HG03342 (cell line): ENCODE results near the gene DNAJC17.
A peak's percentile ranks its signal among the peaks of the same experiment; 100 is the strongest.

Source experiments
- ATAC-seq: cut with Tn5 transposase; IDR thresholded peaks from one replicate; pipeline ENCODE4 v1.9.1; 2021; ENCODE audit warnings: mild to moderate bottlenecking, moderate library complexity; ENCODE audit not compliant: unreplicated experiment

DNAJC17 gene

DNA sequence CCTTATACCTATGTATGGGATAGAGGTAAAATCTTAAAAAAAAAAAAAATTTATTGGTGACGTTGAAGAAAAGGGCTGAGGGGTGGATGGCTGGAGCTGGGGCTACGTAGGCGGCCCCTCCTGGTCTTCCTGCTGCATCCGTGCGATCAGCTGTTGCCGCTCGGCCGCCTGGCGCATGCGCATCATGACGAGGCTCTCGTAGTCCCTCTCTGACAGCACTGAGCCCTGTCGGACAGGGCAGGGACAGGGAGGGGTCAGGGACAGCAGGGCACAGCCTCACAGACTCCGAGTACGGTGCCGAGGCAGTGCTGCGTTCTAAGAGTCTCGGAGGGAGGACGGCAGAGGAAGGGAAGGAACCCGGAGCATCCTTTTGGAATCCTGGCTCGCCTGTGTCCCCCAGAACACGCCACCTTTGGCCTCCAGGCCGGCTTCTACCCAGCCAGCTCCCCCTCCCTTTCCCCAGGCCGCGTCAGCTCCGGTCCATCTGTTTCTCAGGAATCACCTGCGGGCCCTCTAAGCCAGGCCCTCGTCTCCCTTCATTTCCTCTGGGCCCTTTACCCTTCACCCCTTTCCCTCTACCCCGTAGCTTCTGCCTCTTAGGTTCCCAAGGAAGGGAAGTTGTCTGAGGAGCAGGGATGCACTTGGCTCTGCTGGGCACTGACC lies 39.3 kb downstream of the DNAJC17 start:
- ATAC-seq, result no peak

DNA sequence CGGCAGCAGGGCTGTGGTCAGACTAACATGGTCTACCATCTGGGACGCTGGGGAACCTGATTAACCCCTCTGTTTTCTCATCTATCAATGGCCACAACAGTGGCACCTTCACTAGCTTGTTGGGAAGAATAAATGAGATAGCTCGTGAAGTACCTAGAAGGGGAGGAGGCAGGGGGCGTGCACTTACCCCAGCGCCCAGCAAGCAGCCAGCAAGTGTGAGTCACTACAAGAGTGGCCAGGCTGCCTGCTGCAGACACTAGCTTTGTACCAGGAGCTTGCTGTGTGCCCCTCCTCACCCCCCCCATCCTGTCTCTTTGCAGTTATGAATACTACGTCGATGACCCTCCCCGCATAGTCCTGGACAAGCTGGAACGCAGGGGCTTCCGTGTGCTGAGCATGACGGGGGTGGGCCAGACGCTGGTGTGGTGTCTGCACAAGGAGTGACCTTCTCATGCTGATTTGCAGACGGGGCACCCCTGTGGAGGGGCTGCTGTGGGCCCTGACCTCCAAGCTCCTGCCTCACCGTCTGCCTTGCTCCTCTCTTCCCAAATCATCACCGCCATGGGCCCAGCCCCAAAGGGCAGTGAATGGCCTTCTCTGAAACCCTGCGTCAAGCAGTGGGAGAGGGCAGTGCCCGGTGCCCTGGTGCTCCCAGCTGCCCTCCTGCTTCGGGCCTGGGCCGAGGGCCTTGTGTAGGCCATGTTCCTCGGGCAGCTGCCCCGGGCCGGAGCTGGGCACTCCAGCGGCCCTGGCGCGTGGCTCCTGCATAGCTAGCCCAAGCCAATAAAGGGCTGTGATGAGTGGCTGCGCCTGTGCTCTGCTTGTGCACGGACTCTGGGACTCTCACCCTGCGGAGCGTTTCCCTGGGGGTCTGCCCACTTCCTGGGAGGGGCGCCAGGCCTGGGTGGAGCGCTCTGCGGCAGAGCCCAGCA lies 40.1 kb downstream of the DNAJC17 start:
- ATAC-seq, result no peak

DNA sequence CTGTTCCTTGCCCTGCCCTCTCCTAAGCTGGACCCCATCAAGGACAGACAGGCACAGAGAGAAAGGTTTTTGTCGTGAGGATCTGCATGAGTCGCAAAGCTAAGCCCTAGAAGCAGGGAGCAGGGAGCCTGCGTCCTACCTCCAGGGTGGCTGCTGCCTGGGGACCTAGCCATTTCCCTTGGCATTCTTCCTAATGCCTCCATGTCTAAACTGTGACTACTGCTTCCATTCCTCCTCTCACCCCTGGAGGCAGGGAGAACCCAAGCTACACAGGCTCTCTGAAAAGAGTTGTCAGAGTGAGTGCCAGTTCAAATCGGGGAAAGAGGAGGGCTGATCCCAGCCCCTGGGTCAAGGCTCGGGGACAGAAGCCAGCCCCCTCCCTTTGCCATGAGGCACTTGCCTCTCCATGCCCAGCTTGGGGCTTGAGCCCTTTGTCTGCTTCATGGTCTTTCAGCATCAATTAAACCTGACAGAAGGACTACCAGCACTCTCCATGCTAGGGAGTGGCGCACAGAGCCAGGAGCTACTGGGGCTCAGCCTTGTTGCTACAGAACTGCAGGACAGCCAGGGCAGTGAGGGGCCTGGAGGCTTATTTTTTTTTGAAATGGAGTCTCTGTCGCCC lies 41.0 kb downstream of the DNAJC17 start:
- ATAC-seq, result no peak

DNA sequence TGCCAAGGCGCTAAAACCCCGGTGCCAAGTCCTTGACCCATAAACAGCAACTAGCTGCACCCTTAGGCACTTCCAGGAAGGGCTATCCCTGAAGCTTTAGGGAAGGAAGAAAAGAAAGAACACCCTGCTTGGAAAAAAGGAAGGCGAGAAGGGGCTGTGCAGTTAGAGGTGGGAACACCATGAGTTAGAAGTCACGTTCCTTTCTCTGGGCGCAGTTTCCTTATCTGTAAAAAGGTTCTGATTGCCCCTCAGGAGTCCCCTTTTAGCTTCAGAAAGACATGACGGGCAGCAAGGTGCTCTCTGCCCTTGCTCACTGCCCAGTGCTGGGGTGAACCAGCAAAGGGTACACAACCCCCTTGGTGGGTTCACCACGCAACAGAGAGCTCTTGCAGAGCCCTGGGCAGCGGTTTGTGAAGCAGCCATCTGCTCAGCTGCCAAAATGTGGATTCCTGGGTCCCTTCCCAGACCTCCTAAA lies 42.6 kb downstream of the DNAJC17 start:
- no peak for ATAC-seq

DNA sequence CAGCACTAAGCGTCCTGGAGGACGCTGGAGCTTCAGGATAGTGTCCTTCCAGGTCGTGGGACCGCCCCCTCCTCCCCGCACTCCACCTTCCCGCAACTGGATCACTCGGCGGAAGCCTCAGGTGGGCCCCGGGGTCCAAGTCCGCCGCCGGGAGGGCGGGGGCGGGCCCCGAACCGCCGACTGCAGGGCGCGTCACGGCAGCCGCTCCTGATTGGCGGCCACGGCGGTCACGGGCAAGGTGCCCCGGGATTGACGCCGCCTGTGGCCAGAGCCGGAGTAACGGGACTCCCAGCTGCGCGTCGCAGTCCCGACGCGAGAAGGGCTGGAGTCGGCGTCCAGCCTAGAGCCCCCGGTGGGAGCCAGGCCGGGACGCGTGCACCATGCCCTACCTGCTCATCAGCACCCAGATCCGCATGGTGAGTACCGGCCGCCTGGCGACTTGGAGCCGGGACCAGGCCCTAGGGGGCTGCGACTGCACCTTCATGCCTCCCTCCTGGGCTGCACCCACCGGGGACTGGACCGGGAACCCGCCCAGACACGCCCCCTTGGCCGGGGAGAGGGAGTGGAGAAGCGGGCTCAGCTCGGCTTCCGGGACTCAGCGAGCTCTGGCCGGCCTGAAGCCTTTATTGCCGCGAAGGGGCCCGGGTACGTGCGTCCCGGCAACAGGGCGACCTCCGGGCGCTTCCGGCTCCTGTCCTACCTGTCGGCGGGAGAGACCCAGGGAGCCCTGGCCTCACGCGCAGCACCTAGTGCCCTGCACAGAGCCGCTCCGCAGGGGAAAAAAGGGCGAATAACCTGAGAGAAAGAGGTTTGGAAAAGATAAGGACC lies 43.3 kb downstream of the DNAJC17 start, which contains the start of gene GCHFR:
TSS of gene GCHFR (plus strand) at position 268 of the 828 bp plus-strand sequence. CDS start at position 381, 113 bp downstream.
- ATAC-seq, result peak; percentile 44

DNA sequence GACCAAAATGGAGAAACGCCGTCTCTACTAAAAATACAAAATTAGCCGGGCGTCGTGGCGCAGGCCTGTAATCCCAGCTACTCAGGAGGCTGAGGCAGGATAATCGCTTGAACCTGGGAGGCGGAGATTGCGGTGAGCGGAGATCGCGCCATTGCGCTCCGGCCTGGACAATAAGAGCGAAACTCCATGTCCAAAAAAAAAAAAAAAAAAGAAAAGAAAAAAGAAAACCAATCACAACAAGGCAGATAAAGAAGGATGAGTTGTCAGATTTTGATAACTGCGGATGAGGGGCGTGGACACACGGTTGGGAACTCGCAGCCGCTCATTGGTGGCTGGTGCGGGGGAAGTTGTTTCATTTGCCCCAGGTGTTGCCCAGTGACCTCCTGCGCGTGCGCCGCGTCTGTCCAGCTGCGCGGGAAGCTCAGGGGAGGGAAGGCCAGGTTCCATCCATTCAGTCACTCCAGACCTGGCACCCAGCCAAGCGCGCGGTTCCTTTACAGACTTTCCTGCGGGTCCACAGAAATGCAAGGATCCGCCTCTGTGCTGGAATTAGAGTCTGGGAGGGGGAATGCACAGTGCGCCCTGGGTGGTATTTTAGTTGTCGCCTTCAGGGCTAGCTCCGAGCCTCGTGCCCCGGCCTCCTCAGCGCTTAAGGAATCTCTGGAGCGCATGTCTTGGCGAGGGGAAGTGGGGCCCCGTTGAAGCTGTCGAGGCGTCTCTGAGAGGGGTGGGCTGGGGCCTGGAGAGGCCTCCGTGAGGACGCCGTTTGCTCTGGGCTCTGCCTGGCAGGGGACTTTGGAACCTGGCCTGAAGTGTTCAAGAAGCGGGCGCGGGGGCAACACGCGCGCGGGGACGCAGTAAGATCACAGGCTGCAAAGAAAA lies 44.1 kb downstream of the DNAJC17 start:
- peak; percentile 11 for ATAC-seq

DNA sequence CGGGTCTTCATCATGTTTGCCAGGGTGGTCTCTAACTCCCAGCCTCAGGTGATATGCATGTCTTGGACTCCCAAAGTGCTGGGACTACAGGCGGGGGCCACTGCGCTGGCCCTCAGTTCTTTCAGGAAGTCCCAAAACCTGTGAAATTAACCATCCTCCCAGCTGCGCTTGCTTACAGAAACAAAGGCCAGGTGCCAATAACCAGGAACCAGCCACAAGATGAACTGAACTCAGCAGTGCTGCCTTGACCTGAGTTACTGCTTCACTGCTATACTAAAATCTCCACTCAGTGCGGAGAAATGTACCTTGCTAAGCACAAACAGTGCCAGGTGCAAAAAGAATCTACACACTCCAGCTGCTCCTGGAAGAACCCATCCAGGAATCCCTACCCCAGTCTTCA lies 47.3 kb downstream of the DNAJC17 start:
- ATAC-seq, result no peak

DNA sequence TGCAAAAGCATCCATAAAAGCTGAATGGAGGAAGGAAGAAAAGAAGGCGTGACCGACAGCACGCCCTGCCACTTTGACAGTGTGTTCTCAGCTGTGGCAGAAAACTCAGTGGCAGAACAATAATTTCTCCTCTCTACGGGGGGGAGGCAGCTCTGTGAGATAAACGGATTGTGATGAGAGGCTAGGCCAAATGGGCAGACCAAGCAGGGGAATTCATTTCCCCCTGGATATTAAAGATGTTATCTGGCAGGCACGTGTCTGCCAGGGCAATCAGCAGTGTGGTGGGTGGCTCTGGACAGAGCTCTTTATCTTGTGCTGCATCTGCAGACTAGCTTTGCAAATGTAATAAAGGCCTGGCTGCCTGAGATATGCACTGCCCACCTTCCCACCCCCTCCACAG lies 50.3 kb downstream of the DNAJC17 start:
- no peak for ATAC-seq

DNA sequence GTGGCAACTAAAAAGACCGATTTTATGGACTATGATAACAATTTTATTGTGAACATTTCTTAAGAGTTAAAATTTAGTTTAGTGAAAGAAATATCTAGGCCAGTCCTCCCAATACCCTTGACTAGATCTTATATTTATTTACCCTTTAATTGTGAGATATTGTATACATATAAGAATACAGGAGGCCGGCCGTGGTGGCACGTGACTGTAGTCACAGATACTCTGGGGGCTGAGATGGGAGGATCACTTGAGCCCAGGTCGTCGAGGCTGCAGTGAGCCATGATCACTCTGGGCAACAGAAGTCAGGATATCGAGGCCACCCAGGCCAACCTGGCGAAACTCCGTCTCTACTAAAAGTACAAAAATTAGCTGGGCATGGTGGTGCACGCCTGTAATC lies 51.5 kb downstream of the DNAJC17 start:
- no peak for ATAC-seq

DNA sequence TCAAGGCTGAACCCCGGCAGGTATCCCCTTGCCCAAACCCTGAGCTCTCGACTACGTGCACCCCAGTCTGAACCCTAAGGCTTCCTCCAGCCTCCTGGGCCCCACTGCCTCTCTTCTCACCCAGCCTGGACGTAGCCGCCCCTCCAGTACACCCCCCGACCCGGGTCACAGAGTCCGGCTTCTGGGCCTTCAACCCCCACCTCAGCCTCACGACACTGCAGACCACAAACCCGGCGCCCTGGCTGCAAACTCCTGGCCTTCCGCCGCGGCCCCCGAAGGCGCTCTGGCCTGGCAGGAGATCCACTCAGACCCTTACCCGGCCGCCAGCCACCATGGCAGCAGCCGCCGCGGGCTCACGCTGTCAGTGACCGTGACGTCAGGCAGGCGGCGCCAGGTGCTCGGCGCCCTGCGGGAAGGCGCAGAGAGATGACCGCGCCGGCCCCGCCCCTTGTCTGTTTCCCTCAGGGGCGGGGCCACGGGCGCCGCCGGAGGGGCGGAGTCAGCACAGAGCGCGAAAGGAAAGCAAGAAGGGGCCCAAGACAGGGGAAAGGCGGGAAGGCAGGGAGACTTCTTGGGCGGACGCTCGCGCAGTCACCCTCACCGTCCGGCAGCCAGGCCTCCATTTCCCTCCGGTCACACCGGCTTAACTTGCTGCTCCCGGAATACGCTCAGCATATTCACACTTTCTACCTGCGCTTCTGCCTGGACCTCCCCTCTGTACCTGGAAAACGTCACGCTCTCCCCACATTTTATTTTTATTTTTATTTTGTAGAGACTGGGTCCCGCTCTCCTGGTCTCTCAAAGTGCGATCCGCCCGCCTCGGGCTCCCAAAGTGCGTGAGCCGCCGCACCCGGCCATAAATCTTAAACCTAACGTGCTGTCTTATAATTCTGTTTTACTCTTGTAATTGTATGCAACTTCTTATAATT lies 52.1 kb downstream of the DNAJC17 start, which contains the start of gene RMDN3:
TSS of gene RMDN3 (minus strand) at position 372 of the 929 bp plus-strand sequence. CDS start 471 bp downstream, outside the sequence.
- ATAC-seq, result peak; percentile 85

DNA sequence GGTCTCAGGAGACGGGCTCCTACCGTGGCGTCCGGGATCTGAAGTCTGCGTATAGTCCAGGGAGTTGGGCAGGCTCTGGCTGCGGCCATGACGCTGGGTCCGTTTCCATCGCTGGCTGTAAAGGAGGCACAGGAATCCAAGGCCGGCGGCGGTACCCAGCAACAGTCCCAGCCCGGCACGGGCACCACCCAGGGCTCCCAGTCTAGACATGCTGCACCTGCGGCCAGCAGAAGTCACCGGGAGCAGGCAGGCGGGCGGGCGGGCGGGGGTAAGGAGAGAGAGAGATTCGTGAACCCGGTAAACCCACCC lies 52.7 kb downstream of the DNAJC17 start:
- no peak for ATAC-seq

DNA sequence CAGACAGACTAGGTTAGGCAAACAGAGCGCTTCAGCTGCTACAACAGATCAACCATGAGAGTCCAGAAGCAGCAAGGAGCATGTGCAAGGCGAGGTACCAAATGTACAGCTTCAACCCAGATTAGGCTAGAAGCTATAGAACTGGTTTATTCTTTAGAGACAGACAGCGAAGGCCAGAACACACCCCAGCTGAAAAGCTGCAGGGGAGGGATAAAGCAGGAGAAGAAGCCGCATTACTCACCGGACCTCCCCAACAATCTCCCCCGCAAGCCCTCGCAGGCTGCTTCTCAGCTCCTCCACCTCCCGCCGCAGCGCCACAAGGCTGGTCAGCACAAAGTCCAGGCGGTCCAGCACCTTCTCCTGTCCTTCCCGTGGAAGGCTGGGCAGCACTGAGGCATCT lies 55.5 kb downstream of the DNAJC17 start:
- no peak for ATAC-seq

DNA sequence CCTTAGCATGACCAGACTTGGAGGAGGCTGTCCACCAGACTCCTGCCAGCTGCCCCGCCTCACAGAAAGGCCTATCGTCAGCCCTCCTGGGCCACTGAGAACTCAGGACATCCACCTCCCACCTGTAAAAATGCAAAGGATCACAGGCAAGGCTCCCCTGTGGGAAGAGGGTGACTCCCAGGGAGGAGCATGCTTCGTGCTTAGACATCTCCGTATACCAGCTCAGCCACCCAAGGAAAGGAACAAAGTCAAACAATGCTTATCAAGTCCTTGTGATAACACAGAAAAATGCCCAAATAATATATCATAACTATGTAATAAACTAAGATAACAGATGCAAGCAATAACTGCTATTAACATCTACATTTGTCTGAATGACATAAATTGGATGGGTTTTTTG lies 56.4 kb downstream of the DNAJC17 start:
- ATAC-seq, result no peak

DNA sequence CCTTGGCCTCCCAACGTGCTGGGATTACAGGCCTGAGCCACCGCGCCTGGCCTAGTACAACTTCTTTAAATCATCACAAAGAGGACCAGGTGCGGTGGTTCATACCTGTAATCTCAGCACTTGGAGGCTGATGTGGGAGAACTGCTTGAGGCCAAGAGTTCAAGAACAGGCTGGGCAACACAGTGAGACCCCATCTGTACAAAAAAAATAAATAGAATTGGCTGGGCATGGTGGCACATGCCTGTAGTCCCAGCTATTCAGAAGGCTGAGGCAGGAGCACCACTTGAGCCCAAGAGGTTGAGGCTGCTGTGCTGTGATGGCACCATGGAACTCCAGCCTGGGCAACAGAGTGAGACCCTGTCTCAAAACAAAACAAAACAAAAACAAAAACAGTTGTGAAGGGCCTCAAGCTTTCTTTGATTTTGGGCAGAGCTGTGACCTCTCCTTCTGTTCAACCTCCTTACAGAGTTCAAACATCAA lies 58.1 kb downstream of the DNAJC17 start:
- ATAC-seq, result no peak

DNA sequence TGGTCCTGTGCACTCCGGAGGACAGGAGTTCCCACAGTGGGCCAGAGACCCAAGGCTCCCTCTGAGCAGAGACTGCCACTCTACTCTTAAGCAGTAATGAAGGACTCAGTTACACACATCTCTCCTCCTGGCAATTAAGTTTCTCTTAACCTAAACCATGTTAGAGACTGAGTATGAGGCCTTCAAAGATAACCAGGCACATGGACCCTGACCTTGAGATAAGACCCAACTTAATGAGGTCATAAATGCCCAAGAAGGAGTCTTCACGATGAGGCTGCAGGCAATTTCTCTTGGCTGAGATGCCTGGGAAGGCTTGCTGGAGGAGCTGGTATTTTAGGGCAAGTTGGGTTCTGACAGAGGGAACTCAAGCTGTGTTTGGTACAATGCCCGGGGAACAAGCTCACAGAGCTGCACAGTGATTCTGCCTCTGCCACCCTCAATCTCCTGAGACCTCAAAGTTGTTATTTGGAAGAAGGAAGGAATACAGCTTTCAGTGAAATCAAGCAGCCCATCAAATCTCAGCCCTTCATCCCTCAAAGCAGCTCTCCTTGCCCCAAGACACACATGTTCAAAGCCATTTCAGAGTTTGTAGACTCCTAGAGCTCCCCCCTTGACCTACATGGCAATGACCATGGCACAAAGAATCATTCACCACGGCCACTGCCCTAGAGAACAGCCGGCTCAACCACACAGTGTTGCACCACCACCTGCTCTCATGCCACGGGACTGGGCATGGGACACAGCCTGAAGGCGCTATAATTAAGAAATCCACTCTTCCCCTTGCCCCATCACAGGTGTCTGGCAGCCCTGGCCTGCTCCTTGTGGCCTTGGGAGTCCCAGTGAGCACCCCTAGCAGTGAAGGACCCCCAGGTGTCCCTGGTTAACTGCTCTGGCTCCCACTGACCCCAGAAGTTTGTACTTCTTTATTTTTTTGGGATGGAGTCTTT lies 59.3 kb downstream of the DNAJC17 start:
- no peak for ATAC-seq

DNA sequence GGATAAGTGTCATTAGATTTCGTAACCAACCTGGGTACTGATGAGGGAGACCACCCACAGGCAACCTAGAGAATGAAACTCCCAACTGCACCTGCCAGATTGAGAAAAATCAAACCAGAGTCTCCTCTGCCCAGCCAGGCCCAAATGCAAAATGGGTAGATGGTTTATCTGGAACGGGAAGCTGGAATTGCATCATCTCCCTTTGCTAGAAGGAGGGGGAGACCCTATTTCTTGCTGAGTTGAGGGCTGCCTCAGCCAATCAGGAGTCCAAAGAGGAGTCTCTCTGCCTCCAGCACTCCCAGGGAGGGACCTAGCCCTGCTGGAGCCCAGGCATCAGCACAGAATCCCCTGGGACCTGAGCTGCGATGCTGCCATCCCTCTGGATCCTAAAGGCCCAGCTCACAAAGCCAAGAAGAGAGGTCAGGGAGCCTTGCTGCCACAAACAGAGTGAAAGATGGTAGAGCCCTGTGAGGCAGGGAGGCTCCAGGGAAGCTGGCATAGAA lies 60.3 kb downstream of the DNAJC17 start:
- no peak for ATAC-seq

DNA sequence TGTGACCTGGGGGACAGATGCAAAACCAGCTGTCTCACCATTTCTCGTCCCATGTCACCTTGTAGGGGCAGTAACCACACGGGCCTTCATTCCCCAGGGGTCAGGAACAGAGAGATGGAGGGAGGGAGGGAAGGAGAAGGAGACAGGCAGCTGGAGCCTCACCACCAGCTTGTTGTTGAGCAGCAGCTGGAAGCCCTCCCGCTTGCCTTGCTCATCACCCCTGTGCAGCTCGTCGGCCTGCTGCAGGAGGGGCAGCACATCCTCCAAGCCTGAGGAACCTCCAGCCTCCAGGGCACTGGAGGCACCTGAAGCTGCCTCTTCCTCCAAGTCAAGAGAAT lies 62.5 kb downstream of the DNAJC17 start:
- ATAC-seq, result no peak
